ENCODE measurements around the gene HLA-DOA.

HLA-DOA gene

GRCh38 chr6:32962213-32962826 lies 47.1 kb downstream of the HLA-DOA start:
- no peak for DNase-seq

- no peak for DNase-seq
Measured at GRCh38 chr6:32960563-32960962, 48.8 kb downstream of the HLA-DOA start.

GRCh38 chr6:32956176-32956575 lies 53.2 kb downstream of the HLA-DOA start:
- DNase-seq = no peak

GRCh38 chr6:32954986-32955802 lies 54.2 kb downstream of the HLA-DOA start:
- peak in 1 of 2 experiments; percentile 48 for DNase-seq

GRCh38 chr6:32954267-32954666 lies 55.1 kb downstream of the HLA-DOA start:
- DNase-seq = no peak

All from activated T-cell treated with anti-CD3 and anti-CD28 coated beads, Interleukin-2, amount 50 U/mL, for 48 hours (primary cell).